Measurements from ENCODE around the gene CMTR2. TPM values are rescaled to one million over a fixed set of nuclear protein-coding genes. Genes with fewer than 3 reads are reported as not detected.

CMTR2 gene
- total and polyA plus RNA-seq, 2 experiments from 2014 or later: 6.0 to 19.0 TPM

Other genes starting within 250 kb of the CMTR2 start
- 5.1 and 7.7 TPM in 2 replicates for gene HYDIN, start 58.7 kb downstream of the CMTR2 start, total RNA-seq (2014; rRNA removed; shearing (Covaris generic))
- gene HYDIN, start 58.7 kb downstream of the CMTR2 start, polyA plus RNA-seq (2016; fragmentation: Nextera tagmentation; extraction: Ambion mirVana): 1.8 and 3.1 TPM in 2 replicates
- 2.4 and 3.9 TPM in 2 replicates for gene CALB2, start 69.3 kb upstream of the CMTR2 start, total RNA-seq (2014; rRNA removed; shearing (Covaris generic))
- gene CALB2, start 69.3 kb upstream of the CMTR2 start, polyA plus RNA-seq (2016; fragmentation: Nextera tagmentation; extraction: Ambion mirVana): 3.7 and 4.2 TPM in 2 replicates
- gene TLE7, start 152.7 kb upstream of the CMTR2 start, total RNA-seq (2014; rRNA removed; shearing (Covaris generic)): 2.5 and 4.2 TPM in 2 replicates
- 0.44 and 0.57 TPM in 2 replicates for gene TLE7, start 152.7 kb upstream of the CMTR2 start, polyA plus RNA-seq (2016; fragmentation: Nextera tagmentation; extraction: Ambion mirVana)
- 8.8 TPM in 2 replicates for gene ZNF23, start 172.8 kb upstream of the CMTR2 start, total RNA-seq (2014; rRNA removed; shearing (Covaris generic))
- gene ZNF23, start 172.8 kb upstream of the CMTR2 start, polyA plus RNA-seq (2016; fragmentation: Nextera tagmentation; extraction: Ambion mirVana): 7.9 and 8.4 TPM in 2 replicates
- 3.5 and 4.8 TPM in 2 replicates for gene ZNF19, start 199.9 kb upstream of the CMTR2 start, total RNA-seq (2014; rRNA removed; shearing (Covaris generic))
- 1.0 and 1.4 TPM in 2 replicates for gene ZNF19, start 199.9 kb upstream of the CMTR2 start, polyA plus RNA-seq (2016; fragmentation: Nextera tagmentation; extraction: Ambion mirVana)
- gene CHST4, start 237.0 kb upstream of the CMTR2 start, total RNA-seq (2014; rRNA removed; shearing (Covaris generic)): 16.7 and 17.8 TPM in 2 replicates
- 4.3 and 5.5 TPM in 2 replicates for gene CHST4, start 237.0 kb upstream of the CMTR2 start, polyA plus RNA-seq (2016; fragmentation: Nextera tagmentation; extraction: Ambion mirVana)